ENCODE results near the gene PLXDC2. TPM values are rescaled to one million over a fixed set of nuclear protein-coding genes. Genes with fewer than 3 reads are reported as not detected.

PLXDC2 gene
- polyA plus RNA-seq, 1 of the 3 experiments (the other 2 are of a cell fraction): 2.5 TPM

DNA sequence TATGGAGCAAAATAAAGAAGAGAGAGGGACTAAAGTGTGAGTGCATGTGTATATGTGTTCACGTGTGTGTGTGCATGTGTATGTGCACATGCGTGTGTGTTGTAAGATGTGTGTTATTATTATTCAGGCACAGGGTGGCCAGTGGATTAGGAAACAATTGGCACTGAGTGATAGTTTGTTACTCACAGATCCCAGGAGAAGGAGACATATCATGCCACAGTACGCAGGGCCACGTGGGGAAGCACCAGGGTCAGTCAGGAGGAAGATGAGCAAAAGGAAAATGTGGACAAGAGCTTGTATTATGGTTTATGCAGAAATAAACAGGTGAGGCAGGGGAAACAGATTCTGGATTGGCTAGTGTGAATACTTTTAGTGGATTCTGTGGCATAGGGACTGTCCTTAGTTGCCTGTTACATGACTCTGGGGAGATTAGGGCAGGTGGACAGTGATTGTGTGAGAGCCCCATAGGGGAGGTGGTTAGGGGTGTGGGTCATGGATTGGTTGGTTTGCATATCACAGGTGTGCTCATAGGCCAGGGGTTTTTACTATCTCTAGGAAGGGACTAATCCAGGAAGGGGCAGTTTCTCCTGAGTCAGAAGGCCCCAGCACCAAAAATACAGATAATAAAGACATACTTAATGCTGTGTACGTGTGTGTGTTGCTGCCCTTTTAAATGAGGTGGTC, 90.0 kb downstream of the PLXDC2 start:
- ChIA-PET POLR2A (no interaction called here), CTCF (no interaction called here)
- no peak overlapping the region for H3K4me2 ChIP-seq
- no peaks in the 10 kb centered on the region for H3F3A ChIP-seq (replicated peaks; ENCODE audit: insufficient read depth)
- no peaks in the 10 kb centered on the region for H3K9me3 ChIP-seq
- peaks cover 0 to 7% of the 10 kb centered on the region in 2 experiments; a peak in 2 of 4 replicates for H3K4me1 ChIP-seq (ENCODE audit: control insufficient read depth in 1 of 2, insufficient read depth in 2 of 2, low read depth in 1 of 2, low read length in 1 of 2)
- no peak for DNase-seq
- no peaks in the 10 kb centered on the region for H4K20me1 ChIP-seq (ENCODE audit: insufficient read depth)
- WGBS (ENCODE audit: low lambda C conversion rate): 75% methylated on average over 5 of the region's 5 CpGs
- H3K27me3 ChIP-seq (ENCODE audit: insufficient read depth): no peaks in the 10 kb centered on the region
- H3K79me2 ChIP-seq (ENCODE audit: insufficient read depth): no peaks in the 10 kb centered on the region
- no peak overlapping the region for H3K4me3 ChIP-seq (ENCODE audit: low read depth in 2 of 2, low read length in 1 of 2)
- no peak overlapping the region for H3K27ac ChIP-seq (ENCODE audit: low read depth in 2 of 2, low read length in 1 of 2)
- no peak overlapping the region for H3K9ac ChIP-seq
- TF ChIP-seq, protein P1, sequence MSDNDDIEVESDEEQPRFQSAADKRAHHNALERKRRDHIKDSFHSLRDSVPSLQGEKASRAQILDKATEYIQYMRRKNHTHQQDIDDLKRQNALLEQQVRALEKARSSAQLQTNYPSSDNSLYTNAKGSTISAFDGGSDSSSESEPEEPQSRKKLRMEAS (IDR thresholded peaks at IDR 0.05; ENCODE audit: low read depth): no peak
- TF ChIP-seq POLR2AphosphoS5 (IDR thresholded peaks at IDR 0.05; ENCODE audit: low read depth, low read length) (no peak), ELF1 (IDR thresholded peaks at IDR 0.05) (no peak), GATA2 (CRISPR knock-in tag; IDR thresholded peaks at IDR 0.05) (no peak), TCF12 (IDR thresholded peaks at IDR 0.05) (no peak), MXI1 (IDR thresholded peaks at IDR 0.05; ENCODE audit: low read depth, low read length) (no peak), TAF1 (IDR thresholded peaks at IDR 0.05; ENCODE audit: borderline replicate concordance, low read depth, low read length) (no peak), YY1 (IDR thresholded peaks at IDR 0.05; ENCODE audit: low read depth) (no peak), RCOR1 (IDR thresholded peaks at IDR 0.05; ENCODE audit: low read length) (no peak), EZH2phosphoT487 (IDR thresholded peaks at IDR 0.05; ENCODE audit: borderline replicate concordance, low read depth) (no peak), CHD2 (IDR thresholded peaks at IDR 0.05; ENCODE audit: low read length, partially characterized antibody) (no peak)
- TF ChIP-seq, protein P2, sequence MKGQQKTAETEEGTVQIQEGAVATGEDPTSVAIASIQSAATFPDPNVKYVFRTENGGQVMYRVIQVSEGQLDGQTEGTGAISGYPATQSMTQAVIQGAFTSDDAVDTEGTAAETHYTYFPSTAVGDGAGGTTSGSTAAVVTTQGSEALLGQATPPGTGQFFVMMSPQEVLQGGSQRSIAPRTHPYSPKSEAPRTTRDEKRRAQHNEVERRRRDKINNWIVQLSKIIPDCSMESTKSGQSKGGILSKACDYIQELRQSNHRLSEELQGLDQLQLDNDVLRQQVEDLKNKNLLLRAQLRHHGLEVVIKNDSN (IDR thresholded peaks at IDR 0.05; ENCODE audit: borderline replicate concordance, low read depth): no peak
- TF ChIP-seq, protein P3, sequence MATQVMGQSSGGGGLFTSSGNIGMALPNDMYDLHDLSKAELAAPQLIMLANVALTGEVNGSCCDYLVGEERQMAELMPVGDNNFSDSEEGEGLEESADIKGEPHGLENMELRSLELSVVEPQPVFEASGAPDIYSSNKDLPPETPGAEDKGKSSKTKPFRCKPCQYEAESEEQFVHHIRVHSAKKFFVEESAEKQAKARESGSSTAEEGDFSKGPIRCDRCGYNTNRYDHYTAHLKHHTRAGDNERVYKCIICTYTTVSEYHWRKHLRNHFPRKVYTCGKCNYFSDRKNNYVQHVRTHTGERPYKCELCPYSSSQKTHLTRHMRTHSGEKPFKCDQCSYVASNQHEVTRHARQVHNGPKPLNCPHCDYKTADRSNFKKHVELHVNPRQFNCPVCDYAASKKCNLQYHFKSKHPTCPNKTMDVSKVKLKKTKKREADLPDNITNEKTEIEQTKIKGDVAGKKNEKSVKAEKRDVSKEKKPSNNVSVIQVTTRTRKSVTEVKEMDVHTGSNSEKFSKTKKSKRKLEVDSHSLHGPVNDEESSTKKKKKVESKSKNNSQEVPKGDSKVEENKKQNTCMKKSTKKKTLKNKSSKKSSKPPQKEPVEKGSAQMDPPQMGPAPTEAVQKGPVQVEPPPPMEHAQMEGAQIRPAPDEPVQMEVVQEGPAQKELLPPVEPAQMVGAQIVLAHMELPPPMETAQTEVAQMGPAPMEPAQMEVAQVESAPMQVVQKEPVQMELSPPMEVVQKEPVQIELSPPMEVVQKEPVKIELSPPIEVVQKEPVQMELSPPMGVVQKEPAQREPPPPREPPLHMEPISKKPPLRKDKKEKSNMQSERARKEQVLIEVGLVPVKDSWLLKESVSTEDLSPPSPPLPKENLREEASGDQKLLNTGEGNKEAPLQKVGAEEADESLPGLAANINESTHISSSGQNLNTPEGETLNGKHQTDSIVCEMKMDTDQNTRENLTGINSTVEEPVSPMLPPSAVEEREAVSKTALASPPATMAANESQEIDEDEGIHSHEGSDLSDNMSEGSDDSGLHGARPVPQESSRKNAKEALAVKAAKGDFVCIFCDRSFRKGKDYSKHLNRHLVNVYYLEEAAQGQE (IDR thresholded peaks at IDR 0.05; ENCODE audit: low read depth, low read length): no peak
- TF ChIP-seq, protein P4, sequence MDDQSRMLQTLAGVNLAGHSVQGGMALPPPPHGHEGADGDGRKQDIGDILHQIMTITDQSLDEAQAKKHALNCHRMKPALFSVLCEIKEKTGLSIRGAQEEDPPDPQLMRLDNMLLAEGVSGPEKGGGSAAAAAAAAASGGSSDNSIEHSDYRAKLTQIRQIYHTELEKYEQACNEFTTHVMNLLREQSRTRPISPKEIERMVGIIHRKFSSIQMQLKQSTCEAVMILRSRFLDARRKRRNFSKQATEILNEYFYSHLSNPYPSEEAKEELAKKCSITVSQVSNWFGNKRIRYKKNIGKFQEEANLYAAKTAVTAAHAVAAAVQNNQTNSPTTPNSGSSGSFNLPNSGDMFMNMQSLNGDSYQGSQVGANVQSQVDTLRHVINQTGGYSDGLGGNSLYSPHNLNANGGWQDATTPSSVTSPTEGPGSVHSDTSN (IDR thresholded peaks at IDR 0.05): no peak
- no peaks in the 10 kb centered on the region for H3K9me2 ChIP-seq
- no peak overlapping the region for H2AFZ ChIP-seq (ENCODE audit: low read depth)
- no peaks in the 10 kb centered on the region for H3K36me3 ChIP-seq (replicated peaks in 1 of 2; ENCODE audit: control insufficient read depth in 1 of 2, insufficient read depth in 2 of 2, low read length in 1 of 2)

All from SK-N-SH (cell line).